Liver (tissue), 9 donors: ENCODE measurements around the gene SPINK1. TPM values are rescaled to one million over a fixed set of nuclear protein-coding genes. Genes with fewer than 3 reads are reported as not detected.
"Not testable (repeated sequence)": the region's sequence is repeated elsewhere in the genome, so short reads cannot be mapped to it uniquely, and the experiment has no call there.

ENCODE experiments used
- DNase-seq: peaks from one replicate; pipeline ENCODE4 v3.0.0-alpha.2; 2017; ENCODE audit warnings: low spot score
- H3K27ac ChIP-seq, 2 donors: one replicate each; pipeline ENCODE4 v1.7.0; 2013; ENCODE audit warnings: inconsistent platforms in 2 of 2, low read length in 2 of 2, control low read depth in 1 of 2, low read depth in 1 of 2, mild to moderate bottlenecking in 1 of 2
- H3K27me3 ChIP-seq, 4 donors: one replicate each; pipeline versions ENCODE4 v1.6.1 to v1.7.0; 2013; ENCODE audit warnings: low read length in 3 of 4, inconsistent platforms in 1 of 4, mild to moderate bottlenecking in 1 of 4, moderate library complexity in 1 of 4; ENCODE audit not compliant: control insufficient read depth in 4 of 4, insufficient read depth in 4 of 4
- H3K36me3 ChIP-seq, 4 donors: one replicate each; pipeline versions ENCODE4 v1.6.1 to v1.7.0; 2013; ENCODE audit warnings: low read length in 3 of 4, mild to moderate bottlenecking in 3 of 4, low read depth in 1 of 4, moderate library complexity in 1 of 4; ENCODE audit not compliant: control insufficient read depth in 4 of 4, insufficient read depth in 3 of 4
- H3K4me1 ChIP-seq, 4 donors: one replicate each; pipeline versions ENCODE4 v1.6.1 to v1.7.0; 2013; ENCODE audit warnings: low read length in 3 of 4, mild to moderate bottlenecking in 3 of 4, moderate library complexity in 1 of 4; ENCODE audit not compliant: control insufficient read depth in 4 of 4, insufficient read depth in 4 of 4
- H3K4me3 ChIP-seq, 3 donors: one replicate each; pipeline versions ENCODE4 v1.6.1 to v1.7.0; 2013; ENCODE audit warnings: low read length in 3 of 3, control low read depth in 1 of 3, low read depth in 1 of 3, mild to moderate bottlenecking in 1 of 3
- H3K9ac ChIP-seq, 2 donors: one replicate each; pipeline ENCODE4 v1.7.0; 2013; ENCODE audit warnings: low read length in 2 of 2, mild to moderate bottlenecking in 2 of 2, moderate library complexity in 2 of 2, control low read depth in 1 of 2, low read depth in 1 of 2
- H3K9me3 ChIP-seq, 4 donors: one replicate each; pipeline versions ENCODE4 v1.6.1 to v1.7.0; 2013; ENCODE audit warnings: low read length in 3 of 4; ENCODE audit not compliant: control insufficient read depth in 4 of 4
- HNF4G ChIP-seq: IDR thresholded peaks from 2 replicates; pipeline ENCODE4 v1.6.1; 2016; ENCODE audit warnings: antibody characterized with exemption
- JUND ChIP-seq, 2 donors: IDR thresholded peaks; 2 replicates each; pipeline ENCODE4 v1.6.1; 2016; ENCODE audit warnings: antibody characterized with exemption in 2 of 2
- MAX ChIP-seq: IDR thresholded peaks from 2 replicates; pipeline ENCODE4 v1.6.1; 2016; ENCODE audit warnings: antibody characterized with exemption
- RAD21 ChIP-seq, 2 donors: IDR thresholded peaks; 2 replicates each; pipeline ENCODE4 v1.6.1; 2016; ENCODE audit warnings: antibody characterized with exemption in 2 of 2, mild to moderate bottlenecking in 2 of 2
- ZBTB33 ChIP-seq: IDR thresholded peaks from 2 replicates; pipeline ENCODE4 v1.6.1; 2016; ENCODE audit warnings: antibody characterized with exemption
- WGBS: extraction: QIAGEN DNeasy Blood & Tissue Kit; methylation state at CpG from one replicate; pipeline ENCODE4 v1.1.7; 2013; 5-methylcytosine and 5-hydroxymethylcytosine counted together
- polyA plus RNA-seq, 2 donors: library from polyadenylated mRNA; stranded (reverse) in 1 of 2; unstranded in 1 of 2; fragments of 200-250 nt in 1 of 2; fragments of >200 nt in 1 of 2; fragmentation: Nextera tagmentation in 1 of 2; extraction: Ambion mirVana in 1 of 2; gene quantifications; one replicate each; pipeline versions ENCODE4 v1.2.1 to v1.2.3, GENCODE V29; 2013 to 2015
- total RNA-seq, 2 donors: library from RNA; depleted of rRNA; stranded (reverse); fragments of >200 nt; gene quantifications; one replicate each; pipeline ENCODE4 v1.2.3, GENCODE V29; 2014
- donor health status: healthy.
- donor health status: healthy.
- donor health status: healthy.
- donor health status: healthy.
- donor health status: healthy.

SPINK1 gene
- total and polyA plus RNA-seq, 4 donors: 0.33 to 2,026 (median 116) TPM

- TF ChIP-seq RAD21 (IDR thresholded peaks at IDR 0.05) (no peak), HNF4G (no peak), MAX (no peak), ZBTB33 (no peak), JUND (IDR thresholded peaks at IDR 0.05) (no peak)
Observed at GRCh38 chr5:147874910-147875367, 43.5 kb upstream of the SPINK1 start (continued).

- 87% methylated on average over 5 of the region's 8 CpGs for WGBS
- not testable (repeated sequence) for H3K36me3 ChIP-seq, H3K9me3 ChIP-seq, H3K27ac ChIP-seq, H3K4me3 ChIP-seq, H3K9ac ChIP-seq, H3K4me1 ChIP-seq, H3K27me3 ChIP-seq, DNase-seq
Observed at GRCh38 chr5:147874118-147874875, 42.8 kb upstream of the SPINK1 start.

- not testable (repeated sequence) for H3K4me3 ChIP-seq, DNase-seq, H3K27me3 ChIP-seq, H3K36me3 ChIP-seq, H3K4me1 ChIP-seq, H3K9ac ChIP-seq, H3K9me3 ChIP-seq, H3K27ac ChIP-seq
- 89% methylated on average over 16 of the region's 16 CpGs for WGBS
Observed at GRCh38 chr5:147872744-147873435, 41.4 kb upstream of the SPINK1 start.

GRCh38 chr5:147871980-147872549 is 40.6 kb upstream of the SPINK1 start:
- not testable (repeated sequence) for H3K27me3 ChIP-seq, H3K36me3 ChIP-seq, H3K27ac ChIP-seq, H3K4me1 ChIP-seq, DNase-seq, H3K9ac ChIP-seq, H3K4me3 ChIP-seq, H3K9me3 ChIP-seq
- 93% methylated on average over 17 of the region's 18 CpGs for WGBS

- not testable (repeated sequence) for H3K9ac ChIP-seq, H3K9me3 ChIP-seq, H3K36me3 ChIP-seq, H3K27ac ChIP-seq, DNase-seq, H3K4me3 ChIP-seq, H3K27me3 ChIP-seq, H3K4me1 ChIP-seq
- 74% methylated on average over 6 of the region's 6 CpGs for WGBS
Observed at GRCh38 chr5:147869892-147870291, 38.4 kb upstream of the SPINK1 start.
